Epithelial cell of proximal tubule (primary cell): Measurements from ENCODE around the gene BPIFA1. TPM values are rescaled to one million over a fixed set of nuclear protein-coding genes. Genes with fewer than 3 reads are reported as not detected.

ENCODE experiments used
- DNase-seq: peaks from one replicate; pipeline ENCODE4 v3.0.0-alpha.2; 2011; ENCODE audit warnings: low read depth
- H3K4me3 ChIP-seq: 2 replicates; pipeline ENCODE4 v1.5.1; 2011; ENCODE audit warnings: low read depth, mild to moderate bottlenecking, low read length
- CTCF ChIP-seq: conservative IDR thresholded peaks from 2 replicates; pipeline ENCODE4 v1.5.1; 2012; ENCODE audit warnings: low read depth, mild to moderate bottlenecking, low read length
- total RNA-seq: library from RNA; depleted of rRNA; stranded (reverse); fragments of >200 nt; gene quantifications from 2 replicates; pipeline ENCODE4 v1.2.3, GENCODE V29; 2015

BPIFA1 gene
- not detected in 2 replicates for total RNA-seq

DNA sequence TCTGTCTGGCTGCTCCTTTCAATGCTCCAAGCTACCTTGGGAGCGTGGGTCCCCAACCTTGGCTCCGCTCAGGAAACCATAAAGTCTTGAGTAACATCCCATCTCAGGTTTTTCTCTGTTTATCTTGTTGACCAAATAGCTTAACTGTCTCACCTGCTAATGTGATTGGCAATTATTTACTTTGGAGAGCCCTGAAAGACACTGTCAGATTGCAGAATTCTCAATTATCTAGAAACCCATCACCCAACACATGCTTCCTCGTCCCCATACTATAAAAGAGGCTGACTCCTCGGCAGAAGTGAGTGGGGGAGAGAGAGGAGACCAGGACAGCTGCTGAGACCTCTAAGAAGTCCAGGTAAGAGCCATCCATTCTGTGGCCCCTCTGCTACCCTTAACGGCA, at the start of gene BPIFA1:
BPIFA1 (plus strand) TSS at position 301 of the 400 bp plus-strand sequence. CDS start 1,716 bp downstream, outside the sequence.
- no peak for DNase-seq
- H3K4me3 ChIP-seq, result no peak within 1 kb of the TSS
- no peak for TF ChIP-seq CTCF

GRCh38 chr20:33187491-33187890, 48.3 kb upstream of the BPIFA1 start:
- H3K4me3 ChIP-seq, result no peak overlapping the region
- no peak for TF ChIP-seq CTCF

DNA sequence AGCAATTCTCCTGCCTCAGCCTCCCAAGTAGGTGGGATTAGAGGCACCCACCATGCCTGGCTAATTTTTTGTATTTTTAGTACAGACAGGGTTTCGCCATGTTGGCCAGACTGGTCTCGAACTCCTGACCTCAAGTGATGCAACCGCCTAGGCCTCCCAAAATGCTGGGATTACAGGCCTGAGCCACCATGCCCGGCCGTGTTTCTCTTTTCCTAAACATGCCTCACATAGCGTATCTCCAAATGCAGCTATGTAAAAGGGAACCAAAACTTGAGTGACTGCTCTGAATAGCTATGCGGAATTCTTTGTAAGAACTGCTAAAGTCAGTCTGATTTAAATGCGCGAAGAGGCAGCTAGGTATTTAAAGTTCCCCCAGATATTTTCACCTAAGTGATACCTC, 47.4 kb upstream of the BPIFA1 start:
- TF ChIP-seq CTCF, result no peak
- no peak overlapping the region for H3K4me3 ChIP-seq
- DNase-seq, result no peak

More at GRCh38 chr20:33187491-33187890, 48.3 kb upstream of the BPIFA1 start:
- DNase-seq, result no peak

DNA sequence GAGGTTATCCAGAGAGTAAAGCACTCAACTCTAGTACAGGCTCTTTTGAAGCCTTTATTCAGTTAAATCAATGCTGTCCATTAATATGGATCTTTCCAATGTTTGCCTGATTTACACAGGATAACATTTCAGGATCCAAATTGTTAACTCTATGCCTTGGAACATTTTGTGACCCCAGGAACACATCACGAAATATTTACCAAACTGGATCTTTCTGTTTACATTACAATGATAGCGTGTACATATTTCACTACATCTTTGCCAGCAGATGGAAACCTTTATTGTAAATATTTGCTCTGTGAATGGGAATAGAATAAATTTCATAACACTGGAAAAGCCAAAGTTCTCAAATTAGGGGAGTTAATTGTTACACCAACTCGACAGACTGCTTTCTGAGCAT, 44.3 kb upstream of the BPIFA1 start:
- H3K4me3 ChIP-seq, result no peak overlapping the region
- TF ChIP-seq CTCF, result no peak
- DNase-seq, result no peak

DNA sequence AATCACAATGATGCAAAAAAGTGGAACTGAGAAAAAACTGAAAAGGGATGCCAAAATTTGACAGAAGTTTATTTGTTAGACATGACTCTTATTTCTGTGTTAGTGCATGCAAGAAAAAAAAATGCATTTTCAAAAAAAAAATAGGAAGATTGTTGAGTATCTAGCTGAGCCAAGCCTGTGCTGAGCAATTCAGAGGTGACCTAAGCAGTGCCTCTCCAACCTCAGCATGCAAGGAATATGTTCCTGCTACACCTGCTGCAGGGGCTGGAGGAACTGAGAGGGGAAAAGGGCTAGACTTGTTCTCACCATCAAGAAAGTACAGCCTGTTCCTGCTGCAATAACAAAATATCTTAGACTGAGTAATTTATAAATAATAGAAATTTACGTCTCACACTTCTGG, 43.8 kb upstream of the BPIFA1 start:
- TF ChIP-seq CTCF, result no peak
- no peak for DNase-seq
- no peak overlapping the region for H3K4me3 ChIP-seq

DNA sequence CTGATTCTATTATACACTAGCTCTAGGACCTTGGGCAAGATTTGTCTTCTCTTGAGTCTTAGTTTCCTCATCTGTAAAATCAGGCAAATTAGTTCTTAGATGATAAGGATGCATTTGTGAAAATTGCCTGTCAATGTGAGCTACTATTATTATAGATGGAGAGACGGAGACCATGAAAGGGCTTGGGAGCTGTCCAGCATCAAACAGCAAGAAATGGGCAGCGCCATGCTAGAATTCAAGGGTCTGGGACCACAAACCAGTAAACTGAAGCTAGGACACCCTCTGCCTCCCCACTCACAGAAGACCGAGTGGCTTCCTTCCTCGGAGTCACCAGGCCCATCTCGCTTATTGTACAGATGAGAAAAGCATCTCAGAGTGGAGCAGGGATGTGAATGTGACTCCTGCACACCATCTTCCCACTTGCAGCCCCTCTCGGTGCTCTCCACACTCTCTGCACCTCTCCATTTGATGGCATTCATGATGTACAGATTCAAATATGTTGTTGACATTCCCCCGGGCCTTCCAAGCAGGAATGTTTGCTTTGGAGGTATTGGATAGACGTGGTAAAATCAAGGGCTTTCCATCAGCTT, 42.8 kb upstream of the BPIFA1 start:
- no peak for TF ChIP-seq CTCF
- DNase-seq, result no peak

DNA sequence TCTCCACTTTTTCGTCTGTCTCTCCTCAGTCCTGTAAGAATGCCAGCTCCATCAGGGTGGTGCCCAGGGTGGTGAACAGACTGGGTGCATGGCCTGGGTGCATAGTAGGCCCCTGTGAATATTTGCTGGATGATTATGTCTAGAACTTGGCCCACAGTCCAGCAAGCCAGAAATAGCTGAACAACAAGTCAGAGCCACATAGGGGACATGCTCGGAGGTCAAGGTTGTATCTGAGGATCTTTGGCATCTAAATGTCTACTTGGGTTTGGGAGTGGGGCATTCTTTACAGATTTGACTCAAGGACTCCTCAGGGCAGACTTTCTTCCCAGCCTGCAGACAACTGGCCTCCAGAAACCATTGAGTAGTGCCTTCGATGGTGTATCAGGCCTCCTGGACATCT, 36.8 kb upstream of the BPIFA1 start:
- no peak overlapping the region for H3K4me3 ChIP-seq
- no peak for TF ChIP-seq CTCF
- no peak for DNase-seq

More for the DNA sequence above, 42.8 kb upstream of the BPIFA1 start:
- H3K4me3 ChIP-seq, result no peak overlapping the region
